ENCODE data around the gene GRM4. TPM values are rescaled to one million over a fixed set of nuclear protein-coding genes. Genes with fewer than 3 reads are reported as not detected.
"Not testable (repeated sequence)": the region's sequence is repeated elsewhere in the genome, so short reads cannot be mapped to it uniquely, and the experiment has no call there.

The GRM4 gene
- total RNA-seq, 4 donors from 2014 or later: not detected

GRCh38 chr6:34045771-34046170 lies 100.1 kb downstream of the GRM4 start:
- Histone ChIP-seq H3K27me3 (no peaks in the 10 kb centered on the region), H3K27ac (no peak overlapping the region), H3K9me3 (no peaks in the 10 kb centered on the region), H3K4me3 (no peak overlapping the region), H3K4me1 (no peaks in the 10 kb centered on the region), H3K36me3 (no peaks in the 10 kb centered on the region)
- TF ChIP-seq CTCF (IDR thresholded peaks at IDR 0.05) (no peak), POLR2A (IDR thresholded peaks at IDR 0.05) (no peak)
- no peak for DNase-seq

GRCh38 chr6:34044945-34045595 lies 100.8 kb downstream of the GRM4 start:
- Histone ChIP-seq H3K36me3 (no peaks in the 10 kb centered on the region), H3K27ac (no peak overlapping the region), H3K27me3 (no peaks in the 10 kb centered on the region), H3K4me3 (no peak overlapping the region), H3K4me1 (no peaks in the 10 kb centered on the region), H3K9me3 (no peaks in the 10 kb centered on the region)
- TF ChIP-seq CTCF (IDR thresholded peaks at IDR 0.05): no peak
- TF ChIP-seq POLR2A (IDR thresholded peaks at IDR 0.05): no peak
- DNase-seq: peak in 1 of 3 donors; percentile 60

GRCh38 chr6:34043359-34043758 lies 102.5 kb downstream of the GRM4 start:
- TF ChIP-seq CTCF (IDR thresholded peaks at IDR 0.05) (no peak), POLR2A (IDR thresholded peaks at IDR 0.05) (no peak)
- Histone ChIP-seq H3K4me3 (no peak overlapping the region), H3K4me1 (no peaks in the 10 kb centered on the region), H3K27ac (no peak overlapping the region), H3K36me3 (no peaks in the 10 kb centered on the region), H3K9me3 (no peaks in the 10 kb centered on the region), H3K27me3 (no peaks in the 10 kb centered on the region)
- DNase-seq: no peak

GRCh38 chr6:34041998-34042397 lies 103.9 kb downstream of the GRM4 start:
- not testable (repeated sequence) for H3K27ac ChIP-seq, H3K4me3 ChIP-seq, H3K27me3 ChIP-seq, DNase-seq, H3K9me3 ChIP-seq, H3K36me3 ChIP-seq, H3K4me1 ChIP-seq

GRCh38 chr6:34041385-34041784 lies 104.5 kb downstream of the GRM4 start:
- TF ChIP-seq POLR2A (IDR thresholded peaks at IDR 0.05) (no peak), CTCF (IDR thresholded peaks at IDR 0.05) (no peak)
- H3K4me1 ChIP-seq: no peaks in the 10 kb centered on the region
- no peak for DNase-seq
- H3K27me3 ChIP-seq: no peaks in the 10 kb centered on the region
- no peaks in the 10 kb centered on the region for H3K9me3 ChIP-seq
- H3K4me3 ChIP-seq: no peak overlapping the region
- H3K27ac ChIP-seq: no peak overlapping the region
- H3K36me3 ChIP-seq: no peaks in the 10 kb centered on the region

GRCh38 chr6:34039943-34040342 lies 105.9 kb downstream of the GRM4 start:
- no peak for DNase-seq
- no peak overlapping the region for H3K27ac ChIP-seq
- TF ChIP-seq POLR2A (IDR thresholded peaks at IDR 0.05) (no peak), CTCF (IDR thresholded peaks at IDR 0.05) (no peak)
- no peaks in the 10 kb centered on the region for H3K4me1 ChIP-seq
- no peak overlapping the region for H3K4me3 ChIP-seq
- H3K36me3 ChIP-seq: no peaks in the 10 kb centered on the region
- no peaks in the 10 kb centered on the region for H3K27me3 ChIP-seq
- no peaks in the 10 kb centered on the region for H3K9me3 ChIP-seq

Data from Peyer's patch (tissue), 4 donors.